Astrocyte (in vitro differentiated cells and primary cell): Measurements from ENCODE around the gene DAZAP1.

Experiments
- CTCF ChIP-seq: IDR thresholded peaks from 2 replicates; pipeline ENCODE4 v1.5.1; 2011; ENCODE audit warnings: low read depth, mild to moderate bottlenecking, inconsistent platforms, low read length, moderate library complexity; ENCODE audit not compliant: insufficient read depth
- EZH2 ChIP-seq: IDR thresholded peaks from 2 replicates; pipeline ENCODE4 v1.6.1; 2012; ENCODE audit warnings: mild to moderate bottlenecking, low read length, inconsistent platforms; ENCODE audit not compliant: insufficient read depth

- no peak for TF ChIP-seq CTCF
- TF ChIP-seq EZH2, result no peak
These were observed 47.6 kb downstream of the DAZAP1 start for GRCh38 chr19:1455002-1455335.
